RCC 7860 (cell line): ENCODE measurements around the gene ARHGAP22.

Experiments
- DNase-seq: peaks from one replicate; pipeline ENCODE4 v3.0.0-alpha.2; 2015; ENCODE audit warnings: low spot score
- FAIRE-seq: peaks from 2 replicates; lab custom pipeline; 2012; peaks lifted over from hg19 to GRCh38; lab: Jason Lieb, UNC

ARHGAP22 gene

GRCh38 chr10:48517911-48518811, 86.7 kb downstream of the ARHGAP22 start:
- DNase-seq, result no peak

DNA sequence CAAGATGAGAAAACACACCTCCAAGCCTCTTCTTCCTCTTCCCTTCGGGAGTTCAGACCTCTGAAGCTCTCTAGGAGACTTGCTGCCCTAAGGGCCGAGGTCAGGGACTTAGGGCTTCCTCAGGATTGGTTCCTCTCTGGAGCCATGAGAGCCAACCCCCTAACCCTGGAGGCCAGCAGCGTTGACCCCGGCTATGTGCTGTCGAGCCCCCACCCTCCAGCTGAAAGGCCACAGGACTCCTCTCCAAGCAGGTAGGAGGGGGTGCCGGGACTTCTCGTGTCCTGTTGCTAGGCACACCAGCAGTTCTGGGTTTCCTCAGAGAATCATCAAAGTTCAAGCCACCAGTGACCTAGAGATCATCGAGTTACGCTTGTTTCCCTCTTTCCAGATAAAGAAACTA, 87.4 kb downstream of the ARHGAP22 start:
- DNase-seq (no peak), FAIRE-seq (no peak)

More at GRCh38 chr10:48517911-48518811, 86.7 kb downstream of the ARHGAP22 start:
- no peak for FAIRE-seq

DNA sequence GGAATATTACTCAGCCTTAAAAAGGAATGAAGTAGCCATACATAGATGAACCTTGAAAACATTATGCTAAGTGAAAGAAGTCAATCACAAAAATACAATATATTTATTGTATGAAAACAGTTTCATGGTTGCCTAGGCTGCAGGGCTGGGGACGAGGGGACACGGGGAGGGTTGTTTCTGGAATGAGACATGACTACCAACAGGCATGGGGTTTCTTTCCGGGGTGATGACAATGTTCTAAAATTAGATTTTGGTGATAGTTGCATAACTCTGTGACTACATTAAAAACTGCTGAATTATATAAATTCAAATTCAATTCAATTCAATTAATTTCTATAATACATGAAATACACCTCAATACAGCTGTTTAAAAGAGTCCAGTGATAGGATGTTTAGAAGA, 88.0 kb downstream of the ARHGAP22 start:
- DNase-seq, result no peak
- FAIRE-seq, result no peak

- DNase-seq (no peak), FAIRE-seq (no peak)
These were observed 90.0 kb downstream of the ARHGAP22 start for GRCh38 chr10:48514916-48515315.

GRCh38 chr10:48514255-48514654, 90.6 kb downstream of the ARHGAP22 start:
- no peak for FAIRE-seq

DNA sequence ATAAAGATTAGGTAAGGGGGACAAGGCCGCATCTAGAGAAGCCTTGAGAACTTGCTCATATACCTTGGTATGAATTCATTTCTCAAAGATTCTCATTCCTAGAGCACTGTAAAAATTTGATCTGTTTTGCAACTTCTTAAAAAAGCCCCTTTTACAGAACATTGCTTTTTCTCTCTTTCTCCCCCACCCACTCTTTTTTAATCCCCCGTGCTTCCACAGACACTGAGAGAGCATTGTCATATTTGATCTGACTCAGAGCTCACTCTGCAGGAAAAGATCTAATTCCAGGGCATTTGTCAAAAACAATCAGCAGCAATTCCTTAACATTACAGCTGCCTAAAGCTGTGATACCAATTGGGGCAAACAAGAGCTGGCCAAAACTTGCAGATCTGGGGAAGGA, 92.0 kb downstream of the ARHGAP22 start:
- FAIRE-seq (no peak), DNase-seq (no peak)

More at GRCh38 chr10:48514255-48514654, 90.6 kb downstream of the ARHGAP22 start:
- DNase-seq, result no peak

DNA sequence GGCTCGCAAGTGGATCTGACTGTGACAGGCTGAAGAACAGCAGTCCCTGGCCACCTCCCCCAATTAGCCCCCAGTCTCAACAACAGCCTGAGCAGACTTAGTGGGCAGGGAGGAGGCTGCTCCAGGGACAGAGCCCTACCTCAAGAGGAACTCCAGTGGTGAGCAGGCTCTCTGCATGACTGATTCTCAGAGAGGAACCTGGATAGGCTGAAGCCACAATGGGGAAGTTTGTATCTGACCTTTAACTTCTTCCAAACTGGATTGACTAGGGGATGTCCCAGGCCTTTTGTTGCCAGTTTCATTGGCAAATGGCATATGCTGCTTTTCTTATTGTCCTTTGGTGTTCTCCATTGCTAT, 93.0 kb downstream of the ARHGAP22 start:
- FAIRE-seq (peak; percentile 79), DNase-seq (peak; percentile 55)

GRCh38 chr10:48511066-48511874, 93.6 kb downstream of the ARHGAP22 start:
- no peak for DNase-seq
- FAIRE-seq, result no peak

- FAIRE-seq, result no peak
- DNase-seq, result no peak
These were observed 94.7 kb downstream of the ARHGAP22 start for GRCh38 chr10:48509974-48510692.

DNA sequence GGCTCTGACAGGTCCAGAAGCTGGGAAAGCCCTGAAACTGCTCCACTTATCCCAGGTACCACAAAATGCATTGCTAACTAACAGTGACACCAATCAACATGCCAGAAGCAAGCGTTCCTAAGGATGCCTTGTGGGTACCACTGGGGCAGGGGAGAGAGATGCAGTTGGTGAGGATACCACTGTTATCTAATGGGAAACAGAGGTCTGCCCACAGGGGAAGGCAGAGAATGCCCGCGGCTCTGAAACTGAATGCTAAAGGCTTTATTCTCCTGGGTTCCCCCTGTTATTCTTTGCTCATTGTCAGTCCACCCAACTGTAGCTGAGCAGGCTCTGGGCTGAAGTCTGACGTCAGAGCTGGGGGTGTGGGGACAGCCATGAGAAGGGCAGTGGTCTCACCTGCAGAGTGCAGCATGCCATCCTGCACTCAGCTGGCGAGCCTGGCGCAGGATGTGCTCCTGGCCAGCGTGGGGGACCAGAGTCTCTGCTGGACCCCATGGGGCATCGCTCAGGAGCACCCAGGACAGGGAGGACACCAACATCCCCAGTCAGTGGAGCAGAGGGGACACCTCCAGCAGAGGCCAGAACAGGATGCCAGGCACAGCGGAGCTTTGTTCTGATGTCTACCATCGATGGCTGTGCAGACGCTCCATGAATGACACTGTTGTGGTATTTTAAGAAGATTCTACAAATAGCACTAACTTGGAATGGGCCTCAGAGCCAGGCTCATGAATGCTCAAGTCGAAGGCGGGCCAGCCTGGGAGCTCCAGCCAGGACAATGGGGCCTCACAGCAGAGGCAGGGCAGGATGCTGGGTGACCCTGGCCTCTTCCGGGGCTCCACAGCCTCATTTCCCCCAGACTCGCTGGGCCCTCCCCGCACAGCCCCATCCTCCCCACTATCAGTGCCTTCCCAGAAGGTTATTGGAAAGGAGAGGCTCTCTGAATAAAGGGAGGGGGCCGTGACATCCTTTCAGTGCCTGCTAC, 95.8 kb downstream of the ARHGAP22 start:
- FAIRE-seq (no peak), DNase-seq (no peak)

DNA sequence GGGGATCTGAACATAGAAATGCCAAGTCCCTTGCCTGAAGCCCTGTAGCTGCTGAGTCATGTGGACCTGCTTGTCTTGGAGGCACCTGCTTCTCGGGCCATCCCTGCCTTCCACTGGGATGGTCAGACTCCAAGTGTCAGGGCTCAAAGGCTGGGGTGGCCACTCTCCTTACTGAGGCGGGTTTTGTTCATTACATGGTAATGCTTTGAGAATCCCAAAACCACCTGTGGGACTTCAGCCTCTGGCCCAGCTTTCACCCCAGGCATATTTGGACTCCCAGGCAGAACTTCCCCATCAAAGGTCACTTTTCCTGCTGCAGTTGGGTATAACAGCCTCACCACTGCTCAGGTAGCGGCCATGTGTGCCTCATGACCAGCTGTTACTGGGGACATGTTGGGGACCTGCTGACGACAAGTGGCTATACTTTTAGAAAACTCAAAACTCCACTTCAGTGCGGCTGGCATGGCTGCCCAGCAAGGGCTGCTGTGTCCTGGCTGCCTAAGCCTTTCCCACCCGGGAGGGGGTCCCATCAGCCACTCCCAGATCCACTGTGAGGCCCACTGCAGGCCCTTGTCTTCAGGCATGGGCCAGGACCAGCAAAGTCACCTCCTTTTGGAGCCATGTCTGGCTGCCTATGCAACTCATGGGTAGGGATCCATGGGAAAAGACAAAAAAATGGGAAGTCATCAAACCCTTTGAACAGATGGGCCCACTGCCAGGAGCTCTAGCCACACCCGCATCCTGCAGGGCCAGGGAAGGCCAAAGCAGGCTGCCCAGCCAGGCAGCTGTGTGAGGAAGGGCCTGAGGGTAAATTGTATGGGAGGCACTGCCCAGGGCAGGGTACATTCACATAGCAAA, 96.7 kb downstream of the ARHGAP22 start:
- DNase-seq (no peak), FAIRE-seq (no peak)

DNA sequence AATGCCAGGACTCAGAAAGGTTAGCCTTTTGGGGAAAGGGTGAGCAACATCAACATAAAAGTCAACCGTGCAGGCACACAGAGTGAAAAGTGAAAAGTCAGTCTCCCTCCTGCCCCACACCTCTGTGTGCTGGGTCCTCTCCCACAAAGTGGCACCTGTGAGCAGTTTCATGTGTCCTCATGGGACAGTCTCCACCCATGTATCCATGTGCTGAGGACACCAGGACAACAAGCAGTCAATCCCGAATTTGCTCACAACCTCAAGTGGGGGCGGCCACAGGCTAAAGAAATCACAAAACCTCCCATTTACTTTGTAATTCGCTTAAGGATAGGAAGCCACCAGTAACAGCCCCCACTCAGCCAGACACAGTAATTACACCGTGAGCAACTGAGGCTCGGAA, 97.4 kb downstream of the ARHGAP22 start:
- FAIRE-seq (no peak), DNase-seq (no peak)

GRCh38 chr10:48506147-48506917, 98.5 kb downstream of the ARHGAP22 start:
- FAIRE-seq, result no peak

DNA sequence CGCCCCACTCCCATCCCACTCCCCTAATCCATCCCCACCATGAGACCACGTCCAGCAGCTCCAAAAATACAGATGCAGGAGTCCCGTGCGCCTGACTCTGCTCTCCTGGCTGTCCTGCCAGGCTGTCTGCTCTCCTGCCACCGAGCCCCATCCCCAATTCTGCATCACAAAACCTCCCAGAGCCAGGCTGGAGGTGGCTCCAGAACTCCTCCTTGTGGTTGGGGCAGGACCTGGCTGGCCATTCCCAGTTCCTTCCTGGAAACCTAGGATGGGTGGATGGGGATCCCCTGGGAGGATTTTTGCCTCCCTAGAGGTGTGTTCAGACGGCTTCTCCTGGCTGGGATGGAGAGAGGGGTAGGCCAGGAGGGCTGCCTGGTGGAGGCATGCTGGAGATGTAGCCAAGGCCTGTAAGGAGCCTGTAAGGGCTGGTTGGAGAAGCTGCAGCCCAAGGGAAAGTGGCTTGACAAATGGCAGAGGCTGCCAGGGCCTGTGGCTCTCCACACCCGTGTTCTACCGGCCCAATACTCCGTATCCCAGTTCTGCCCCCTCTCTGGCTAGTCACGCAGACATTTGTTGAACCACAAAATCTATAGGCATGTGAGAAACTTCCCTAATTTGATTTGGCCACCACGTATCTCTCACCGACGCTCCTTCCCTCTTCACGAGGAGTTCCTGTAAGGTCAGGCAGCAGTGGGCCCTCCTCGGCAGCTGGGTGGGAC, 99.3 kb downstream of the ARHGAP22 start:
- FAIRE-seq (no peak), DNase-seq (no peak)

More at GRCh38 chr10:48506147-48506917, 98.5 kb downstream of the ARHGAP22 start:
- peak; percentile 57 for DNase-seq

GRCh38 chr10:48504141-48504885, 100.6 kb downstream of the ARHGAP22 start:
- DNase-seq, result no peak
- no peak for FAIRE-seq

GRCh38 chr10:48503293-48503911, 101.5 kb downstream of the ARHGAP22 start:
- FAIRE-seq, result no peak
- no peak for DNase-seq
